HG02678 (cell line): ENCODE data around the gene MEX3D.

Experiments used
- ATAC-seq: cut with Tn5 transposase; IDR thresholded peaks from one replicate; pipeline ENCODE4 v1.9.1; 2021; ENCODE audit warnings: mild to moderate bottlenecking, moderate library complexity; ENCODE audit not compliant: unreplicated experiment

The MEX3D gene

DNA sequence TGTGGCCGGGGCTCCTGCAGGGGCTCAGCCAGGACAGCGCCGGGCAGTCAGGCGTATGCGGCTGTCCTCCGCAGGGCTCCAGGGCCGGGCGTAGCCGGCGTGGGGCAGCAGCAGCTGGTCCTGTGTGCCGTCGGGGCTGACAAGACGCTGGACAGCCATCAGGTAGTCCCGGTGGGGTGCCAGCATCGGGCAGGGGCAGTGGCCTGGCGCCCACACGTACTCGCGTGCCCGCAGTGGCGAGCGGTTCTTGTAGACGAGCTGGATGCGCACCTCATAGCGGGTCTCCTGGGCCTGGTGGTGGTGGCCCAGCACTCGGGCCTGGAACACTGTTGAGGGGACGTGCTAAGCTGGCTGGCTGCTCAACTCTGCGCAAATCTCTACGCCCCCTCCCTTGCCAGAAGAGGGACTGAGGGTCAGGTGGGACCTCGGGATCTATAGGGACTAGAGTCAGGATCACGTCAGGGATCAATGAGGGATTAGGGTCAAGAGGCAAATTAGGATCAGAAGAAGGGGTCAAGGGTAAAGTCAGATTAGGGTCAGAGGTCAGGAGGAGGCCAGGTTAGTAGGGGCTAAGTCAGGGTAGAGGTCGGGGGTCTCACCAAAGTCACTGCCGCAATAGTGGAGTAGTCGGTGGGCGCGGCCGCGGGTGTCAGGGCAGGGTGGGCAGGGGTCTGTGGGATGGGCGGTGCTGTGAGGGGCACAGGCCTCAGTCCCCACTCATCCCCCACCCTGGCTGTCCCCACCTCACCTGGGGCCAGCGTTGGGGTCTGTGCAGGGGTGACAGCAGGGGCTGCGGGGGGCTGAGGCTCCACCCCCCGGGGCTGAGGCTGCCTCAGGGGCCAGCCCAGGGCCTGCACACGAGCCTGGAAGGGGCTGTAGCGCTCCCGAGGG lies 61.9 kb downstream of the MEX3D start:
- ATAC-seq: no peak

DNA sequence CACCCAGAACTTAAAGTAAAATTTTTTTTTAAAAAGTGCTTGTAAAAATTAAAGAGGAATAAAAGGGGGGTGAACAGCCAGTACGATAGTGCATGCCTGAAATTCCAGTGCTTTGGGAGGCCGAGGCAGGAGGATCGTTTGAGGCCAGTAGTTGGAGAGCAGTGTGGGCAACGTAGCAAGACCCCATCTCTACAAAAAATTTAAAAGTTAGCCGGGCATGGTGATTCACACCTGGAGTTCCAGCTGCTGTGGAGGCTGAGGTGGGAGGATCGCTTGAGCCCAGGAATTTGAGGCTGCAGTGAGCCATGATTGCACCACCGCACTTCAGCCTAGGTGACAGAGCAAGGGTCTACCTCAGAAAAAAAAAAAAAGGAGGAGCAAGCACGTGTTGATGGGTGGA lies 63.1 kb downstream of the MEX3D start:
- no peak for ATAC-seq
